ENCODE data around the gene SHISA5.

- no peak for TF ChIP-seq CTCF (IDR thresholded peaks at IDR 0.05)
- TF ChIP-seq POLR2A (IDR thresholded peaks at IDR 0.05), result no peak
- no peak for TF ChIP-seq EP300 (IDR thresholded peaks at IDR 0.05)
Measured at GRCh38 chr3:48493203-48493501, 10.8 kb downstream of the SHISA5 start.

Measured in ovary (tissue), 3 donors.